Suprapubic skin (tissue), 3 donors: ENCODE results near the gene SYNGR1.

ENCODE experiments used
- CTCF ChIP-seq, 2 donors: fragments of 200-600 bp in 1 of 2; fragments of 450-650 bp in 1 of 2; sonication (generic) in 1 of 2; IDR thresholded peaks; one replicate each; pipeline ENCODE4 v1.5.1; 2016 to 2019; ENCODE audit warnings: antibody characterized with exemption in 2 of 2, mild to moderate bottlenecking in 1 of 2, moderate library complexity in 1 of 2
- EP300 ChIP-seq: sonication (generic); formaldehyde crosslinking; IDR thresholded peaks from one replicate; pipeline ENCODE4 v1.6.1; 2017; ENCODE audit warnings: antibody characterized with exemption
- POLR2A ChIP-seq, 2 donors: fragments of 450-650 bp; IDR thresholded peaks; one replicate each; pipeline ENCODE4 v1.6.1; 2017; ENCODE audit warnings: antibody characterized with exemption in 2 of 2, mild to moderate bottlenecking in 2 of 2, moderate library complexity in 2 of 2

- no peak for TF ChIP-seq POLR2A (IDR thresholded peaks at IDR 0.05)
- TF ChIP-seq CTCF (IDR thresholded peaks at IDR 0.05) = no peak
- no peak for TF ChIP-seq EP300
These were observed 55.7 kb downstream of the SYNGR1 start for GRCh38 chr22:39405346-39406085.
